ENCODE data around the gene MRPS27. TPM values are rescaled to one million over a fixed set of nuclear protein-coding genes. Genes with fewer than 3 reads are reported as not detected.
"Not testable (repeated sequence)": the region's sequence is repeated elsewhere in the genome, so short reads cannot be mapped to it uniquely, and the experiment has no call there.

MRPS27 gene
- total RNA-seq, 2 experiments from 2014 or later: 25.0 to 26.1 TPM

DNA sequence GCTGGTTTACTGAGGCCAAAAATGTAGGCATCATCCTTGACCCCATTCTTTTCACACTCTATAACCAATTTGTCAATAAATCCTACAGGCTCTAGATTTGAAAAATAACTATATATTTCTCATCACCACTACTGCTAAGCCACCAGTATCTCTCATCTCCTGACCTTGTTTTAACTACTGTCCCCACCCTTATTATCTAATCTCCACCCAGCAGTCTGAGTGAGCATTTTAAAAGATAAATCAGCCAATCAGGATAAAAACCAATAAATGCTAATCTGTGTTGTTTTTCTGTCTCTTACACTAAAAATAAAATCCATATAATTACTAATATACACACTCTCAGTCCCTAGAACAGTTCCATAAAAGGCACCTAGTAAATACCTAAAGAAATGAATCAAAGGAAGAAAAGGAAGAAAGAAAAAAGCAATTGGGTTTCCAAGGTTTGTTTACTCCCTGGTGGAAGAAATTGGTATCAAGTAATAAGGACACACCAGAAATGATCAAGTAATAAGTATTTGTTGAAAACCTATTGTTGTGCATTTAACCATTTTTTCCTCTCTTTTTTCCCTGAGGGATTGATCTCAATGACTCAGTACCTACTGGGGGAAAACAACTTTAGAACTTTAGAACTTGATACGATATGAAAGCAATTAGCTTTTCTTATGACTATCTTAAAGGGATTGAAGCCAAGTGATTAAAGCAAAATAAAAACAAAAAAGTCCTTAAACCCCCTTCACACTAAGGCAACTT, 19.3 kb downstream of the MRPS27 start:
- Mint-ChIP-seq H3K36me3 (ENCODE audit: low read depth) (peaks cover 54% of the 10 kb centered on the region), H3K4me1 (ENCODE audit: low read depth) (peaks cover 28% of the 10 kb centered on the region), H3K27me3 (no peaks in the 10 kb centered on the region), H3K9me3 (no peaks in the 10 kb centered on the region), H3K4me3 (no peak overlapping the region), H3K27ac (no peak overlapping the region)
- POLR2A ChIA-PET: no interaction called here
- intact Hi-C loops (cut with DNase I, micrococcal nuclease): loop anchor here in 1 of 2 experiments (10.0 kb wide), 2 partner anchors 544 to 716 kb away; partner anchors contain the start of gene MCCC2
- TF ChIP-seq, protein P1, sequence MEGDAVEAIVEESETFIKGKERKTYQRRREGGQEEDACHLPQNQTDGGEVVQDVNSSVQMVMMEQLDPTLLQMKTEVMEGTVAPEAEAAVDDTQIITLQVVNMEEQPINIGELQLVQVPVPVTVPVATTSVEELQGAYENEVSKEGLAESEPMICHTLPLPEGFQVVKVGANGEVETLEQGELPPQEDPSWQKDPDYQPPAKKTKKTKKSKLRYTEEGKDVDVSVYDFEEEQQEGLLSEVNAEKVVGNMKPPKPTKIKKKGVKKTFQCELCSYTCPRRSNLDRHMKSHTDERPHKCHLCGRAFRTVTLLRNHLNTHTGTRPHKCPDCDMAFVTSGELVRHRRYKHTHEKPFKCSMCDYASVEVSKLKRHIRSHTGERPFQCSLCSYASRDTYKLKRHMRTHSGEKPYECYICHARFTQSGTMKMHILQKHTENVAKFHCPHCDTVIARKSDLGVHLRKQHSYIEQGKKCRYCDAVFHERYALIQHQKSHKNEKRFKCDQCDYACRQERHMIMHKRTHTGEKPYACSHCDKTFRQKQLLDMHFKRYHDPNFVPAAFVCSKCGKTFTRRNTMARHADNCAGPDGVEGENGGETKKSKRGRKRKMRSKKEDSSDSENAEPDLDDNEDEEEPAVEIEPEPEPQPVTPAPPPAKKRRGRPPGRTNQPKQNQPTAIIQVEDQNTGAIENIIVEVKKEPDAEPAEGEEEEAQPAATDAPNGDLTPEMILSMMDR (IDR thresholded peaks at IDR 0.05): no peak
- Histone ChIP-seq H3K27me3 (ENCODE audit: control insufficient read depth in 1 of 2, insufficient read depth in 2 of 2, low read length in 2 of 2) (no peaks in the 10 kb centered on the region), H3K4me1 (ENCODE audit: insufficient read depth, low read length) (no peaks in the 10 kb centered on the region), H3K4me3 (ENCODE audit: low read length) (no peak overlapping the region), H3K36me3 (ENCODE audit: insufficient read depth, low read length) (peaks cover 21% of the 10 kb centered on the region), H3K9me3 (ENCODE audit: control insufficient read depth in 1 of 2, insufficient read depth in 1 of 2, low read length in 2 of 2) (no peaks in the 10 kb centered on the region), H3K27ac (ENCODE audit: low read depth in 1 of 2, low read length in 2 of 2) (no peak overlapping the region)
- no peak for DNase-seq
- ATAC-seq (ENCODE audit: poor library complexity): no peak
- CTCF ChIA-PET: no interaction called here

DNA sequence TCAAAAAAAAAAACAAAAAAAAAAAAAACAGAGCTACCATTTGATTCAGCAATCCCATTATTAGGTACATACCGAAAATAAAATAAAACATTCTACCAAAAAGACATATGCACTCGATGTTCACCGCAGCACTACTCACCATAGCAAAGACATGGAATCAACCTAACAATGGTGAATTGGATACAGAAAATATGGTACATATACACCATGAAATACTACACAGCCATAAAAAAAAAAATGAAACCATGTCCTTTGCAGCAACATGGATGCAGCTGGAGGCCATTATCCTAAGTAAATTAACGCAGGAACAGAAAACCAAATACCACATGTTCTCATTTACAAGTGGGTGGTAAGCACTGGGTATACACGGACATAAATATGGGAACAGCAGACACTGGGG, 21.3 kb downstream of the MRPS27 start:
- Mint-ChIP-seq H3K4me3 (no peak overlapping the region), H3K4me1 (ENCODE audit: low read depth) (peaks cover 21% of the 10 kb centered on the region), H3K9me3 (no peaks in the 10 kb centered on the region), H3K27me3 (no peaks in the 10 kb centered on the region), H3K27ac (no peak overlapping the region), H3K36me3 (ENCODE audit: low read depth) (peaks cover 72% of the 10 kb centered on the region)
- TF ChIP-seq, protein P1 (IDR thresholded peaks at IDR 0.05): no peak
- no peaks in the 10 kb centered on the region for H3K27me3 ChIP-seq (ENCODE audit: control insufficient read depth in 1 of 2, insufficient read depth in 2 of 2, low read length in 2 of 2)
- H3K4me1 ChIP-seq (ENCODE audit: insufficient read depth, low read length): no peaks in the 10 kb centered on the region
- no peak for ATAC-seq (ENCODE audit: poor library complexity)
- no peak overlapping the region for H3K27ac ChIP-seq (ENCODE audit: low read depth in 1 of 2, low read length in 2 of 2)
- no peak overlapping the region for H3K4me3 ChIP-seq (ENCODE audit: low read length)
- no peaks in the 10 kb centered on the region for H3K9me3 ChIP-seq (ENCODE audit: control insufficient read depth in 1 of 2, insufficient read depth in 1 of 2, low read length in 2 of 2)
- POLR2A ChIA-PET: no interaction called here
- CTCF ChIA-PET: interaction anchor here (1.1 to 2.0 kb wide), 2 partner anchors 10 to 823 kb away, joined by 4 to 6 read pairs; no protein-coding TSS in a partner anchor
- peaks cover 35% of the 10 kb centered on the region for H3K36me3 ChIP-seq (ENCODE audit: insufficient read depth, low read length)
- intact Hi-C loops (cut with DNase I, micrococcal nuclease): no loop called here
- DNase-seq: no peak

DNA sequence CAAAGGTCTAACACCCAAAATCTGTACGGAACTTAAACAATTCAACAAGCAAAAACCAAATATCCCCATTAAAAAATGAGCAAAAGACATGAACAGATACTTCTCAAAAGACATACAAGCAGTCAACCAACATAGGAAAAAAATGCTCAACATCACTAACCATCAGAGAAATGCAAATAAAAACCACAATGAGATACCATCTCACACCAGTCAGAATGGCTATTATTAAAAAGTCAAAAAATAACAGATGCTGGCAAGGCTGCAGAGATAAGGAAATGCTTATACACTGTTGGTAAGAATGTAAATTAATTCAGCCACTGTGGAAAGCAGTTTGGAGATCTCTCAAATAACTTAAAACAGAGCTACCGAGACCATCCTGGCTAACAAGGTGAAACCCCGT, 21.9 kb downstream of the MRPS27 start:
- H3K4me3 Mint-ChIP-seq; intact Hi-C loops (cut with DNase I, micrococcal nuclease); H3K4me3 ChIP-seq (ENCODE audit: low read length); H3K9me3 ChIP-seq (ENCODE audit: control insufficient read depth in 1 of 2, insufficient read depth in 1 of 2, low read length in 2 of 2); DNase-seq; H3K27me3 ChIP-seq (ENCODE audit: control insufficient read depth in 1 of 2, insufficient read depth in 2 of 2, low read length in 2 of 2); H3K27me3 Mint-ChIP-seq; ATAC-seq (ENCODE audit: poor library complexity); H3K9me3 Mint-ChIP-seq; H3K27ac ChIP-seq (ENCODE audit: low read depth in 1 of 2, low read length in 2 of 2); H3K27ac Mint-ChIP-seq; POLR2A ChIA-PET; H3K4me1 ChIP-seq (ENCODE audit: insufficient read depth, low read length): not testable (repeated sequence)
- H3K36me3 ChIP-seq (ENCODE audit: insufficient read depth, low read length): peaks cover 36% of the 10 kb centered on the region
- Mint-ChIP-seq H3K36me3 (ENCODE audit: low read depth) (peaks cover 78% of the 10 kb centered on the region), H3K4me1 (ENCODE audit: low read depth) (peaks cover 21% of the 10 kb centered on the region)
- CTCF ChIA-PET: interaction anchor here (1.1 to 2.0 kb wide), 2 partner anchors 11 to 823 kb away, joined by 4 to 6 read pairs; no protein-coding TSS in a partner anchor

All from CD4-positive, alpha-beta T cell (primary cell).